Aorta (tissue), 5 donors: Measurements from ENCODE around the gene FYCO1. TPM values are rescaled to one million over a fixed set of nuclear protein-coding genes. Genes with fewer than 3 reads are reported as not detected.

ENCODE experiments used
- ATAC-seq: fragments of 200-7000 bp; cut with Tn5 transposase; one replicate; pipeline ENCODE4 v1.9.1; 2022; ENCODE audit warnings: moderate library complexity; ENCODE audit not compliant: low FRiP score
- DNase-seq, 2 donors: peaks; one replicate each; pipeline ENCODE4 v3.0.0-alpha.2; 2020
- H3K27ac ChIP-seq, 2 donors: one replicate each; pipeline ENCODE4 v1.5.1; 2013; ENCODE audit warnings: low read length in 2 of 2, mild to moderate bottlenecking in 2 of 2, moderate library complexity in 2 of 2, control low read depth in 1 of 2, inconsistent platforms in 1 of 2, low read depth in 1 of 2
- H3K27me3 ChIP-seq, 2 donors: one replicate each; pipeline ENCODE4 v1.6.1; 2013; ENCODE audit warnings: control low read depth in 1 of 2, low read length in 1 of 2, mild to moderate bottlenecking in 1 of 2, moderate library complexity in 1 of 2; ENCODE audit not compliant: insufficient read depth in 2 of 2, control insufficient read depth in 1 of 2
- H3K36me3 ChIP-seq, 2 donors: one replicate each; pipeline ENCODE4 v1.6.1; 2013; ENCODE audit warnings: control low read depth in 1 of 2, low read length in 1 of 2, mild to moderate bottlenecking in 1 of 2; ENCODE audit not compliant: insufficient read depth in 2 of 2, control insufficient read depth in 1 of 2
- H3K4me1 ChIP-seq, 2 donors: one replicate each; pipeline ENCODE4 v1.6.1; 2013; ENCODE audit warnings: low read length in 2 of 2, control low read depth in 1 of 2, mild to moderate bottlenecking in 1 of 2, moderate library complexity in 1 of 2; ENCODE audit not compliant: insufficient read depth in 2 of 2, control insufficient read depth in 1 of 2
- H3K4me3 ChIP-seq, 2 donors: one replicate each; pipeline ENCODE4 v1.5.1; 2013; ENCODE audit warnings: low read length in 2 of 2, control low read depth in 1 of 2, mild to moderate bottlenecking in 1 of 2
- H3K9me3 ChIP-seq: one replicate; pipeline ENCODE4 v1.6.1; 2013; ENCODE audit warnings: mild to moderate bottlenecking, low read length; ENCODE audit not compliant: control insufficient read depth
- WGBS, 2 donors: extraction: QIAGEN DNeasy Blood & Tissue Kit; methylation state at CpG; one replicate each; pipeline ENCODE4 v1.1.7; 2013; 5-methylcytosine and 5-hydroxymethylcytosine counted together
- intact Hi-C, 2 donors: fragments of 100-400 bp; cut with DNase I; formaldehyde crosslinking; loops; one replicate each; pipeline versions ENCODE4 v1.14.2 to v1.15.0; 2022
- polyA plus RNA-seq, 2 donors: library from polyadenylated mRNA; stranded (reverse); fragments of 200-250 nt; gene quantifications; one replicate each; pipeline ENCODE4 v1.2.3, GENCODE V29; 2013
- total RNA-seq, 2 donors: library from RNA; stranded (reverse); fragmentation: NEBNext Ultra II Directional; extraction: Animal tissue kit (Norgen Biotek cat#: 25700); gene quantifications; one replicate each; pipeline ENCODE4 v1.2.1, GENCODE V29; 2021
- donor health status: healthy with polysubstance abuse.
- donor health status: Bipolar disorder and iron deficiency.
- donor health status: DM: no; HTN: no; CAD: no.
- donor health status: DM: no; HTN: no; CAD: no.
- donor health status: DM: yes; HTN: yes; CAD: no.

The FYCO1 gene
- total and polyA plus RNA-seq, 4 donors: 15.9 to 91.8 (median 51.7) TPM

DNA sequence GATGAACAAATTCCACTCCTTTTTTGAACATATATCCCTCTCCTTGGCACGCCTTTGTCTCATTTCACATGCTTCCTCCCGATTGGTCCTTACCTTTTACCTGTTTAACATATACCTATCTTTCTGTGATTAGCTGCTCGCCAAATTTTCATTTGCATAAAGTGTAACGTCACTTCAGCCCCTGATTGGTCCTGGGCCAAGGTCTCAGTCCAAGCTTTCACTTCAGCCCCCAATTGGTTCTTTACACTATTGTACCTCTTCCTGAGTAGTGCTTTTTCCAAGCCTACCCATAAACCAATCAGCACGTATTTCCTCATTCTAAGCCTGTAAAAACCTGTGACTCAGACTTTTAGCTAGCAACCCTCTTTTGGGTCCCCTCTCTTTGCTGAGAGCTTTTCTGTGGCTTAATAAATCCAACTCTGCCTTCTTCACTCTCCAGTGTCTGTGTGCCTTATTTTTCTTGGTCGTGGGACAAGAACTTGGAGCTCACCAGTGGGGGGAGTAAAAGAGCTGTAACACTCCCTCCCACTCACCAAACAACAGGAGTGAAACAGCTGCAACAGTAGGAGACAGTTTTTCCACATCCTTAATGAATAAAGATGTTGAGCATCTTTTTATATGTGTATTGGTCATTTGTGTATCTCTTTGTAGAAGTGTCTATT is 32.2 kb upstream of the FYCO1 start:
- H3K4me3 ChIP-seq: no peak overlapping the region
- no peak overlapping the region for H3K27ac ChIP-seq
- intact Hi-C loops: no loop called here
- no peaks in the 10 kb centered on the region for H3K27me3 ChIP-seq
- no peak for DNase-seq
- no peaks in the 10 kb centered on the region for H3K4me1 ChIP-seq
- 81 to 84% methylated on average over 6 of the region's 6 CpGs for WGBS, 2 donors
- peaks cover 2% of the 10 kb centered on the region for H3K9me3 ChIP-seq
- no peaks in the 10 kb centered on the region for H3K36me3 ChIP-seq
- ATAC-seq: no peak

DNA sequence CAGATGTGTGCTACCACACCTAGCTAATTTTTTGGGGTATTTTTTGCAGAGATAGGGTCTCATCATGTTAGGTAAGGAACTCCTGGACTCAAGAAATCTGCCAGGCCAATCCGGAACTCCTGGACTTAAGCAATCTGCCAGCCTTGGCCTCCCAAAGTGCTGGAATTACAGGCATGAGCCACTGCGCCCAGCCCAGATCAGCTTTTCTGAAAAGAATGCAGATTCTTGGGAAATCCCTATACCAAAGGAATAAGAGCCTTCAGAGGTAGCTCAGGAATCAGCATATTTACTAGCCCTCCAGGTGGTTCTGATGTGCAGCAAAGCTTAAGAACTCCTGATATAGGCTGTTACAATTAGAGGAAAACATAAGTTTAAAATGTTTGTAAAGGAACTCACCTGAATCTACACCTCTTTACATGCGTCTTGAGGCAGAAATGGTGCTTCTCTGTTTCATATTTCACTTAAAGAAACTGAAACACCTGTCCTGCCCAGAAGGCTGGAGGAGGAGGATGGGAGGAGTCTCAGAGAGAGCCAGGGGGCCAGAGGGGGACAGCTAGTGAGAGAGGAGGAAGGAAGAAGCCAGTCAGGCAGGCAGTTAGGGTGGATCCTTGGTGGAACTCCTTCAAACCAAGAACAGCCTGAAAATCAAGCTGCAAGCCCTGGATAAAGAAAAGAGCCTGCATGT is 31.5 kb upstream of the FYCO1 start, which contains the start of gene XCR1:
XCR1 (minus strand) TSS at position 463 of the 685 bp plus-strand sequence. CDS start 5,536 bp downstream, outside the sequence.
- Histone ChIP-seq H3K4me1 (no peaks in the 10 kb centered on the region), H3K9me3 (peaks cover 2% of the 10 kb centered on the region), H3K4me3 (no peak within 1 kb of the TSS), H3K27me3 (no peaks in the 10 kb centered on the region), H3K27ac (no peak within 1 kb of the TSS), H3K36me3 (no peaks in the 10 kb centered on the region)
- intact Hi-C loops: no loop called here
- ATAC-seq (no peak), DNase-seq (no peak)
- 93 to 95% methylated on average over 3 of the region's 3 CpGs for WGBS, 2 donors

DNA sequence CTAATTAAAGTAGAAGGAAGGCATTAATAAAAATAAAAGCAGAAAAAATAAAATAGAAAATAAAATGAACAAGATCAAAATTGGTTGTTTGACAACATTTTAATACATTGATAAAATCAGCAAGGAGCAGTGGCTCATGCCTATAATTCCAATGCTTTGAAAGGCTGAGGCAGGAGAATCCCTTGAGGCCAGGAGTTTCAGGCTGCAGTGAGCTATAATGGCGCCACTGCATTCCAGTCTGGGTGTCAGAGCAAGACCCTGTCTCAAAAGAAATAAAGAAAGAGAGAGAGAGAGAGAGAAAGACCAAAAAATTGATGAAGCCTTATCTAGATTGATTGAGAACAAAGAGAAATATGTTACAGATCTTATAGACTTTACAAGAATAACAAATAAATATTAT is 29.5 kb upstream of the FYCO1 start:
- Histone ChIP-seq H3K4me1 (no peaks in the 10 kb centered on the region), H3K27me3 (no peaks in the 10 kb centered on the region), H3K4me3 (no peak overlapping the region), H3K27ac (no peak overlapping the region), H3K36me3 (no peaks in the 10 kb centered on the region), H3K9me3 (peaks cover 2% of the 10 kb centered on the region)
- intact Hi-C loops: no loop called here
- DNase-seq: no peak
- no peak for ATAC-seq
- 43 to 50% methylated on average over 1 of the region's 1 CpG for WGBS, 2 donors

DNA sequence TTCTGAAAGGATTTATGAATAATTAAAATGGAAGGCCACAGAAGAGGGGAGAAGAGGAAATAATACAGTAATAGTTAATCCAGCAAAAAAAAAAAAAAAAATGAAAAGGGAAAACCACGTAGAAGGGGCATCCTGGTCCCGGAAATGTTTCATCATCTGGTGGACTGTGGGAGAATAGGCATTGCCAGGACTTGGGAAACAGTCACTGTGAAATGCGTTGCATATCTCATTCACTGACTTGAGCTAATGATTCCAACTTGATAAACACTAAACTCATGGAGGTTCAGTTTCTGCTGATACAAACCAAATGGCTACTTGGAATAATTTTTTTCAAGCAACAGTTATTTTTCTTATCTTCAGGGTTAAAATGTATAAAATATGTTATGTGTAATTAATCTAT is 28.5 kb upstream of the FYCO1 start:
- H3K27ac ChIP-seq: no peak overlapping the region
- no peak overlapping the region for H3K4me3 ChIP-seq
- ATAC-seq: no peak
- DNase-seq: no peak
- WGBS, 2 donors: 44 to 63% methylated on average over 3 of the region's 3 CpGs
- H3K36me3 ChIP-seq: no peaks in the 10 kb centered on the region
- peaks cover 2% of the 10 kb centered on the region for H3K9me3 ChIP-seq
- no peaks in the 10 kb centered on the region for H3K4me1 ChIP-seq
- H3K27me3 ChIP-seq: no peaks in the 10 kb centered on the region
- intact Hi-C loops: no loop called here

DNA sequence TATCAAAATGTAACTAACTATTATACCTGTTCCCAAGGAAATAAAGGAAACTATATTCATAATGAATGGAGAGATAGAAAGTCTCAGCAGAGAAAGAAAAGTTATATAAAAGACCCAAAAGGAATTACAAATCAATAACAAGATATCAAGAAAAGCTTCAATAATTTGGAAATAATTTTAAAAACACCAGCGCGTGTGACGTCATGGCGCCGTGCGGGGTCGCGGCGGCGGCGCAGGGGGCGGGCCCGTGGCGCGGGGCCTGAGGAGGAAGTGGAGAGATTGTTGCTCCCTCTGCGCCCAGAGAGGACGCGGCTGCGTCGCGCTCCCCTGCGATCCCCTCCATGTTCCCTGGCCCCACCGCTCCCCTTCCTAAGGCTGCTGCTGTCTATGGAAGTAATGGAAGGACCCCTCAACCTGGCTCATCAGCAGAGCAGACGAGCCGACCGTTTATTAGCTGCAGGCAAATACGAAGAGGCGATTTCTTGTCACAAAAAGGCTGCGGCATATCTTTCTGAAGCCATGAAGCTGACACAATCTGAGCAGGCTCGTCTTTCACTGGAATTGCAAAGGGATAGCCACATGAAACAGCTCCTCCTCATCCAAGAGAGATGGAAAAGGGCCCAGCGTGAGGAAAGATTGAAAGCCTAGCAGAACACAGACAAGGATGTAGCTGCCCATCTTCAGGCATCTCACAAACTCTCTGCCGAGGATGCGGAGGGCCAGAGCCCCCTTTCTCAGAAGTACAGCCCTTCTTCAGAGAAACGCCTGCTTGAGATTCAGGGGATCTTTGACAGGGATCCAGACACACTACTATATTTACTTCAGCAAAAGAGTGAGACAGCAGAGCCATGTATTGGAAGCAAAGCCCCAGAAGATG is 27.5 kb upstream of the FYCO1 start:
- H3K4me3 ChIP-seq: no peak overlapping the region
- no peak overlapping the region for H3K27ac ChIP-seq
- 92% methylated on average over 34 of the region's 34 CpGs for WGBS, 2 donors
- H3K27me3 ChIP-seq: no peaks in the 10 kb centered on the region
- H3K9me3 ChIP-seq: peaks cover 2% of the 10 kb centered on the region
- no peak for ATAC-seq
- H3K4me1 ChIP-seq: no peaks in the 10 kb centered on the region
- intact Hi-C loops: no loop called here
- DNase-seq: no peak
- H3K36me3 ChIP-seq: no peaks in the 10 kb centered on the region

DNA sequence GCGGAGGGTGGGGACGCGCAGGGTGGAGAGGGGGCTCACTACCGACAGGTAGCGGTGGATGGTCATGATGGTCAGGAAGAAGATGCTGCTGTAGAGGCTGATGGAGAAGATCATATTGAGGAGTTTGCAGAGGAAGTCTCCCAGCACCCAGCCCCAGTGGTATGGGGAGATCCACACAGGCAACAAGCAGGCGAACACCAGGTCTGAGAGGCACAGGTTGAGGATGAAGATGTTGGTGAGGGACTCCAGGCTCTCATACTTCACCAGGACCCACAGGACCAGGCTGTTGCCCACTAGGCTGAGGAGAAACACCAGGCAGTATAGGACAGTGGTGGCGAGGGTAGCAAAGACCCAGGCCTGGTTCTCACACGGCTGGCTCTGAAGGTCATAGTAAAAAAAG is 25.9 kb upstream of the FYCO1 start:
- H3K4me1 ChIP-seq: no peaks in the 10 kb centered on the region
- no peak overlapping the region for H3K27ac ChIP-seq
- DNase-seq (no peak), ATAC-seq (no peak)
- no peaks in the 10 kb centered on the region for H3K36me3 ChIP-seq
- intact Hi-C loops: no loop called here
- H3K4me3 ChIP-seq: no peak overlapping the region
- 95 to 96% methylated on average over 8 of the region's 8 CpGs for WGBS, 2 donors
- no peaks in the 10 kb centered on the region for H3K9me3 ChIP-seq
- H3K27me3 ChIP-seq: no peaks in the 10 kb centered on the region

DNA sequence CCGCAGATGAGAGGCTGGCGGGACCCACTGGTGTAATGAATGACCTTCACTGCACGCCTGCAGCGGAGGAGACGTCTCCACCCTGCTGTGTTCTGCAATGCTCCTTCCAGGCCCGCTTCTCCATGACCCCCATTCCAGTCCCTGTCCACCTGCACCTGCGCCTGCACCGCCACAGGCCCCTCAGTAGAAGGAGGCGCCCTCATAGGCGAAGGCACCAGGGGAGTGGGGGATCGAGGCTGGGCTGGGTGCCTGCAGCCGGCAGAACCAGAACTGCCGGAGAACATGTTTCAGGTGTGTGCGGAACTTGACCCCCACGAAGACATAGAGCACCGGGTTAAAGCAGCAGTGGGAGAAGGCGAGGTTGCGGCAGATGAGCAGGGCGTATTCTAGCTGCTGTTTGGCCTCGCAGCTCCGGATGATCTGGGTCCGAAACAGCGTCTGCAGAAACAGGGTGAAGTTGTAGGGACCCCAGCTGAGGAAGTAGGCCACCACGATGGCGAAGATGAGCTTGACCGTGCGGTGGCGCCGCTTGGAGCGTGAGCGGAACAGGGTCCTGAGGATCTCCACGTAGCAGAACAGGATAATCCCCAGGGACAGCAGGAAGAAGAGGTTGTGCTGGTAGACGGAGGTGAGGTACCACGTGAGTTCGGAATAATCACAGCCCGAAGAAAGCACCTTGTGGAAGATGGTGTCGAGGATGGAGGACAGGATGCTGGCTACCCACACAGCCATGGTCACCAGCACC is 25.3 kb upstream of the FYCO1 start:
- ATAC-seq: no peak
- WGBS, 2 donors: 95 to 96% methylated on average over 37 of the region's 37 CpGs
- intact Hi-C loops: no loop called here

DNA sequence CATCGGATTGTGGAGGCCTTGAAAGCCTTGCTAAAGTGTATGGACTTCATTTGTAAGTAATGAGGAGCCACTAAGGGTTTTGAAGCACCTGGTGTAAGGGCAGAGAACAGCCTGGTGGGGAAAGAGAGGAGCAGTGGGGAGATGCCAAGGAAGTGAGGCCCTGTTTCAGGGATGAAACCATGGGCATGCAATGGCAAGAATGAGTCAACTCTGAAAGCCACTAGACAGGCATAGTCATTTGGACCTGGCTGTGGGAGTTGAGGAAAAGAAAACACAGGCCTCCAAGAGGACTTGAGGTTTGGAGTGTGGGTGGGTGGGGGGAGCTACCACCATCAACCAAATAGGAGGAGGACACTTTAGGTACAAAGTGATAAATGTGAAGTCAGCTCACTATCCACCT is 24.1 kb upstream of the FYCO1 start:
- no peaks in the 10 kb centered on the region for H3K36me3 ChIP-seq

More for the DNA sequence above, 25.3 kb upstream of the FYCO1 start:
- no peak overlapping the region for H3K27ac ChIP-seq
- H3K9me3 ChIP-seq: no peaks in the 10 kb centered on the region
- no peak for DNase-seq
- H3K36me3 ChIP-seq: no peaks in the 10 kb centered on the region
- no peaks in the 10 kb centered on the region for H3K4me1 ChIP-seq
- no peak overlapping the region for H3K4me3 ChIP-seq
- no peaks in the 10 kb centered on the region for H3K27me3 ChIP-seq

More for the DNA sequence above, 24.1 kb upstream of the FYCO1 start:
- Histone ChIP-seq H3K4me3 (no peak overlapping the region), H3K4me1 (no peaks in the 10 kb centered on the region), H3K27ac (no peak overlapping the region), H3K27me3 (no peaks in the 10 kb centered on the region), H3K9me3 (no peaks in the 10 kb centered on the region)
- no peak for ATAC-seq
- intact Hi-C loops: no loop called here
- 88 to 91% methylated on average over 1 of the region's 1 CpG for WGBS, 2 donors
- DNase-seq: no peak
